VCaP (cell line): ENCODE data around the gene CCND1.

Experiments
- H3K27ac ChIP-seq: fragments of 450-650 bp; 2 replicates; pipeline ENCODE4 v1.5.1; 2017
- TF ChIP-seq, protein P1 (sequence below): fragments of 450-650 bp; conservative IDR thresholded peaks from 2 replicates; pipeline ENCODE4 v1.5.1; 2017; ENCODE audit warnings: mild to moderate bottlenecking, moderate library complexity

The CCND1 gene

DNA sequence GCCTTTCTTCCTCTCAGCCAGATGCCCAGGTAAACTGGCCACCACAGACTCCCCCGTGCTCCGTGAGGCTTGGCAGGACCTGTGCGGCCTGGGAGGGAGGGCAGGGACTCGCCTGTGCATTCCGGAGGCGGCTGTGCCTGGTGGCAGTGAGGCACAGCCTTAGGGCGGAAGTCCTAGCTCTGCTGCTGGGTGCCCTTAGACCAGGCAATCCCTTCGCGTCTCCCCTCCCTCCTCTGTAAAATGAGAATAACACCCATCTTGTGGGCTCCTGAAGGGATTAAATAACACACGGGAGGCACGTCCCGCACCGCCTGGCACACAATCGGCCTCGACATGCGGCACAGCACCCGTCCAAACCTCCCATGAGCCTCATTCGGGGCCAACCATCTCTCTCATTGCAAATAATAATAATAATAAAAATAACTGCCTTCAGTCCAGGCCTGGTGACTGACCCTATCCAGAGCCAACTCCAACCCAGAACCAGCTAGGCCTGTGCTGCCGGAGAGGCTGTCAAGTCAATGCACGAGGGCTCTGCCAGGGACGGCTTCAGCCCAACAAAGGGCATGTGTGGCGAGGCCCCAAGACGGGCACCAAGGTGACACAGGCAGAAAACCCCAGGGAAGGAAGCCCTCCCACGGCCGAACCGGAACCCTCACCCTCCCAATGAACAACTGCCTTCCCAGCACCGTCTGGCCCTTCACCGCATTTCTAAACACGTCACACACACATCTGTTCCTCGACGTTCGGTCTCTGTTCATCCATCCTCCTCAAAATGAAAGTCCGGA is 26.0 kb downstream of the CCND1 start:
- no peak overlapping the region for H3K27ac ChIP-seq
- TF ChIP-seq, protein P1, sequence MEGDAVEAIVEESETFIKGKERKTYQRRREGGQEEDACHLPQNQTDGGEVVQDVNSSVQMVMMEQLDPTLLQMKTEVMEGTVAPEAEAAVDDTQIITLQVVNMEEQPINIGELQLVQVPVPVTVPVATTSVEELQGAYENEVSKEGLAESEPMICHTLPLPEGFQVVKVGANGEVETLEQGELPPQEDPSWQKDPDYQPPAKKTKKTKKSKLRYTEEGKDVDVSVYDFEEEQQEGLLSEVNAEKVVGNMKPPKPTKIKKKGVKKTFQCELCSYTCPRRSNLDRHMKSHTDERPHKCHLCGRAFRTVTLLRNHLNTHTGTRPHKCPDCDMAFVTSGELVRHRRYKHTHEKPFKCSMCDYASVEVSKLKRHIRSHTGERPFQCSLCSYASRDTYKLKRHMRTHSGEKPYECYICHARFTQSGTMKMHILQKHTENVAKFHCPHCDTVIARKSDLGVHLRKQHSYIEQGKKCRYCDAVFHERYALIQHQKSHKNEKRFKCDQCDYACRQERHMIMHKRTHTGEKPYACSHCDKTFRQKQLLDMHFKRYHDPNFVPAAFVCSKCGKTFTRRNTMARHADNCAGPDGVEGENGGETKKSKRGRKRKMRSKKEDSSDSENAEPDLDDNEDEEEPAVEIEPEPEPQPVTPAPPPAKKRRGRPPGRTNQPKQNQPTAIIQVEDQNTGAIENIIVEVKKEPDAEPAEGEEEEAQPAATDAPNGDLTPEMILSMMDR = no peak

DNA sequence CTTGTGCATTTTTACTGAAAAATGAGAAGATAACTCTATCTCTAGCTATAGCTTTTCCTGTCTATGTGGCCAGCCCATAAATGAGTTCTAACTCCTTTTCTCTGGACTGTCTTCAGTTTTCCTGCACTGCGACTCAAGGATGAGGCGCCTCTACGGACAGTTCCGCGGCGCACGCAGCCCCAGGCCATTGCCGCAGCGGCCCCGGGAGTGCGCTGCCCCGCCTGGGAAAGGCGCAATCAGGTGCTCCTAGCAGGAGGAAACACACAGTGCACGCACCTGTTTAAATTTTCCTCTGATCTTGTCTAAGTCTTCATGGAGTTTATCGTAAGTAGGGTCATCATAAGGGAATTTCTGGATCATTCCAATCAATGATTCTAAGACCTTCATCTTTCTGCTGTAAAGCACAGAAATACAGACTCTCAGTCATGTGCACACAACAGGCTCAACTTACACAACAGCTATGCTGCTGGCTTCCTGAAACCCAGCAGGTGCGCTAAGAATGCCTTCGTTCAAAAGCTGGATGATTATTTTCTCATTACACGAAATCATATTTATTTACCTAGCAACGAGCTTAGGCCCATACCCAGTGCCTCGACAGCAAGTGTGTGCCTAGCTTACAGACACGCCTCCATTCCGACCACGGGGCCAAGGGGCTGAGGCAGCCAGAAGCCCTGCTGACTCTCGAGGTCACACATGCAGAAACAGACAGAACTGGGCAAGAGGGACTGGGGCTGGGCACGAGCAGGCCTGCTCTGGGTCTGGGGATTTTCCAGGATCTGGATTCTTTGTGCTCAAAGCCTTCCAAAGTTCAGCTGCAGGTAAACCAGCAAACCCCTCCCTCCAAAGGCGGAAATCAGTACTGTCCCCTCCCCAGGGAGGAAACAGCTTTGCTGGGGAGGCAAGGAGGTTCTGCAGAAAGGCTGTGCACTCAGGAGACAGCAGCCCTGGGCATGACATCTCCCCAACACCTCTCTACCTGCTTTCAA is 27.0 kb downstream of the CCND1 start:
- no peak overlapping the region for H3K27ac ChIP-seq
- TF ChIP-seq, protein P1 = no peak

DNA sequence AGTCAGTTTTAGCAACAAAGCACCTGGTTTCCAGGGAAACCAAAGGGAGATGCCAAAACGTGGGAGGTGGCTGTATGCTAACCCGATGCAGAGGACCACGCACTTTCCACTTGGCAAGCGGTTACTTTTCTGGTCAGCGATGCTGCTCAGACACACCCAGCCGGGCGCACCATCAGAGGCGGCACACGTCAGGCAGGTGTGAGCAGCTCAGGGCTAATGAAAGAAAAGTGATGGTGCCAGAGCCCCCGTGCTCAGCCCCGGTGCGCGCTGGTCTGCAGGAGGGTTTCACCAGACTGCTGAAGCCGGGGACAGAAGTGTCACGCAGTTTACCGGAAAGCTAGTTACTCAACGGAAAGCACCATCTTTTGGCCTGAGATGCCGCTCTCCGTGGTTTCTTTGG is 28.5 kb downstream of the CCND1 start:
- TF ChIP-seq, protein P1 = no peak
- H3K27ac ChIP-seq = peak overlapping the region; percentile 39; the same call in 1 of the 2 replicates

DNA sequence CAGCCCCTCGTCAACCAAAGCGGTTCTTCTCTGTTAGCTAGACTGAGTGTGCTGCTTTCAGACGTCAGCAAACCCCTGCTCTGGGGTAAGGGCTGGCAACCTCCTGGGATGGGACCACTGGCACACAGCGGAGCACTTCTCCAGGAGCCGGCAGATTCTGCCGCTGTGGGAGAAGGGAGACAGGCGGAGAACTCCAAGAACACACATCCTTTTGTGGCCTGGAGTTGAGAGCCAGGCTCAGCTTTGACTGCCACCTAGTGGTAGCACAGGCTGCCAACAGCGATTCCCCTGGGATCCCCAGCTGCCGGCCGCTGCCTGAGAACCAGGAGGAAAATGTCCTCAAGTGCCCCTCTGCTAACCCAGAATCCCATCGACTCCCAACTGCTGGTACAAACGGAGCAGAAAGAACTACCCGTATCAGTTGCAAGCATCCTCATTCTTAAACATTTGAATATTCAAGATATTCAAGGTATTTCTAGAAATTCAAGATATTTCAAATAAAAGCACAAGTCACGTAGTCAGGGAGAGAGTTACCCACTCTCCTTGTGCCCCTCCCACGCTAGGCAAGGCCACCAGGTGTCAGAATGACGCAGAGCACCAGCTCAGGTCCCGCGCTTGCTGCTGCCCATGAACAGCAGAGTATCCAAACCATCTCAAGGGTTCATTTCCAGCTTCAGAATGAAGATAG is 29.3 kb downstream of the CCND1 start:
- TF ChIP-seq, protein P1 = peak; percentile 99
- peak overlapping the region; percentile 39 for H3K27ac ChIP-seq

DNA sequence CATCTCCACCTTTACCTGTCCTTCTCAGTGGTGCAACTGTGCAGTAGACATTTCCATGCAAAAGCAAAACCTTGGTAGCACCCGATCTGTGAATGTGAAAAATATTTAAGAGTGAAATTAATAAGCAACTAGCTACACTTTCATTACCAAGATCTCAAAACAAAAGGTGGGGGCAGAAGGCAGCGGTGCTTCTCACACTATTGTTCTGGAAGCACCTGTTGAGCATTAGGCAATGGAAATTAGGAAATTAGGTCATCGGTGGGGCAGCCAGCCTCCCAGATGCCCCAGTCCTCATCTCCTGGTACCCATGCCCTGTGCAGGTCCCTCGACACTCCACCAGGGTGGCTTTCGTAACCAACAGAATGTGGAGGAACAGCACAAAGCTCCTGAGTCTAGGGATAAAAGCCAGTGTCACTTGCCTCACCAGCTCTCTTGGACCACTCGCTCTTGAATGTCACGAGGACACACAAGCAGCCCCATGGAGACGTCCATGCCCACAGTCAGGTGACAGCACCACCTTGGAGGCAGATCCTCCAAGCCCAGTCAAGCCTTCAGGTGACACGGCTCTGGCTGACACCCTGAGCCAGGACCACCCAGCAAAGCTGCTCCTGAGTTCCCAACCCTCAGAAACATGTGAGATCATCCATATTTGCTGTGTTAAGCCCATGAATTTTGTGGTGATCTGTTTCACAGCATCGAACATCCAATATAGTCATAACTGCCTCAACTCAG is 30.9 kb downstream of the CCND1 start:
- no peak overlapping the region for H3K27ac ChIP-seq
- TF ChIP-seq, protein P1 = no peak

DNA sequence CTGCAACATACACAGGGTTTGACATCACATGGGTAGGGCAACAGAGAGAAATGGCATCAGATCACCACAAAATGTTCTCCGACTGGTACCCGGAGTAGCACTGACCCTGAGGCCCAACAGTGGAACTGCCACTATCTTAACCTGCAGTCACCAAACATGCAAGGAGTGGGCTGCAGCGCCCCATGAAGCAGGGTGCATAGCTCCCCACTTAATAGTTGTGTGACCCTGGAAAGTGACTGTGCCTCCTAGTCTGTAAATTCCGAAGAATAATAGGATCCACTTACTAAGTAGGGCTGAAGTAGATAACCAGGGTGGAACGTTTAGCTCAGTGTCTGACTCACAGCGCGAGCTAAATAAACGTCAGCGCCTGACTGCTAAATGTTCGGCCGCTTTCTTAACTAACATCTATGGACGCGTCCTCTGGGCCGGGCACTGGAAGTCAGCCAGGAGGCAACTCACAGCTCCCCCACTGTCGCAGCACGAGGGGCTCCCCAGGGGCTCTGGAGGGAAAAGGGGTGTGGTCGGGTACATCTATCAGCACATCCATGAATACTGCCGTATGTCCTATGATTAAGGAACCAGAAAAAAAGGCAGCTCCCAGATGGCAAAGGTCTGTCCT is 33.4 kb downstream of the CCND1 start:
- TF ChIP-seq, protein P1 = no peak
- peak overlapping the region; percentile 87 for H3K27ac ChIP-seq
